ENCODE measurements around the gene SECISBP2L. TPM values are rescaled to one million over a fixed set of nuclear protein-coding genes. Genes with fewer than 3 reads are reported as not detected.

Gene SECISBP2L
- polyA plus RNA-seq, 1 donor (not counting 4 experiments of a cell fraction or from before 2014, with no cell fraction given), result 15.4 TPM

GRCh38 chr15:49094923-49095322, 48.7 kb upstream of the SECISBP2L start:
- Histone ChIP-seq H4K20me1 (ENCODE audit: control insufficient read depth, extremely low read depth, insufficient read depth, low read length) (no peaks in the 10 kb centered on the region), H3K27me3 (ENCODE audit: control insufficient read depth, extremely low read depth, insufficient read depth, low read length) (no peaks in the 10 kb centered on the region), H3K27ac (ENCODE audit: control insufficient read depth, insufficient read depth, low read length) (no peak overlapping the region), H3K79me2 (ENCODE audit: control insufficient read depth, insufficient read depth, low read length) (no peaks in the 10 kb centered on the region), H3K36me3 (ENCODE audit: control insufficient read depth in 2 of 2, extremely low read depth in 1 of 2, insufficient read depth in 2 of 2, low read length in 2 of 2) (no peaks in the 10 kb centered on the region), H3K9me3 (ENCODE audit: control insufficient read depth, low read depth, low read length) (no peaks in the 10 kb centered on the region), H3K4me1 (ENCODE audit: control insufficient read depth, extremely low read depth, insufficient read depth, low read length) (no peaks in the 10 kb centered on the region), H3K9ac (ENCODE audit: control insufficient read depth, extremely low read depth, insufficient read depth, low read length) (no peak overlapping the region), H2AFZ (ENCODE audit: control insufficient read depth, low read length) (no peak overlapping the region), H3K9me1 (ENCODE audit: control insufficient read depth, extremely low read depth, insufficient read depth, low read length) (no peaks in the 10 kb centered on the region), H3K4me2 (ENCODE audit: control insufficient read depth, extremely low read depth, insufficient read depth, low read depth, low read length) (no peak overlapping the region), H3K4me3 (ENCODE audit: control insufficient read depth in 2 of 3, extremely low read depth in 1 of 3, insufficient read depth in 2 of 3, low read depth in 1 of 3, low read length in 3 of 3) (no peak overlapping the region)
- no peak for FAIRE-seq
- dilution Hi-C loops (cut with MboI; ENCODE audit: extremely low pct_ligation_motif_present, low sequenced_read_pairs), result no loop called here
- TF ChIP-seq CTCF (optimal IDR thresholded peaks at IDR 0.05 in 1 of 3, IDR thresholded peaks at IDR 0.05 in 1 of 3, conservative IDR thresholded peaks at IDR 0.05 in 1 of 3; ENCODE audit: extremely low read depth in 1 of 3, insufficient read depth in 2 of 3, low read length in 3 of 3) (no peak), EZH2 (IDR thresholded peaks at IDR 0.05; ENCODE audit: low read length) (no peak)
- DNase-seq (ENCODE audit: low read depth, low spot score), result no peak

GRCh38 chr15:49093252-49094105, 47.2 kb upstream of the SECISBP2L start:
- H3K36me3 ChIP-seq (ENCODE audit: control insufficient read depth in 2 of 2, extremely low read depth in 1 of 2, insufficient read depth in 2 of 2, low read length in 2 of 2), result no peaks in the 10 kb centered on the region
- H4K20me1 ChIP-seq (ENCODE audit: control insufficient read depth, extremely low read depth, insufficient read depth, low read length), result no peaks in the 10 kb centered on the region
- no peak overlapping the region for H3K4me3 ChIP-seq (ENCODE audit: control insufficient read depth in 2 of 3, extremely low read depth in 1 of 3, insufficient read depth in 2 of 3, low read depth in 1 of 3, low read length in 3 of 3)
- no peaks in the 10 kb centered on the region for H3K9me1 ChIP-seq (ENCODE audit: control insufficient read depth, extremely low read depth, insufficient read depth, low read length)
- no peak overlapping the region for H2AFZ ChIP-seq (ENCODE audit: control insufficient read depth, low read length)
- no peaks in the 10 kb centered on the region for H3K4me1 ChIP-seq (ENCODE audit: control insufficient read depth, extremely low read depth, insufficient read depth, low read length)
- no peaks in the 10 kb centered on the region for H3K79me2 ChIP-seq (ENCODE audit: control insufficient read depth, insufficient read depth, low read length)
- H3K9me3 ChIP-seq (ENCODE audit: control insufficient read depth, low read depth, low read length), result no peaks in the 10 kb centered on the region
- H3K9ac ChIP-seq (ENCODE audit: control insufficient read depth, extremely low read depth, insufficient read depth, low read length), result no peak overlapping the region
- no peaks in the 10 kb centered on the region for H3K27me3 ChIP-seq (ENCODE audit: control insufficient read depth, extremely low read depth, insufficient read depth, low read length)
- dilution Hi-C loops (cut with MboI; ENCODE audit: extremely low pct_ligation_motif_present, low sequenced_read_pairs), result no loop called here
- no peak for TF ChIP-seq CTCF (optimal IDR thresholded peaks at IDR 0.05 in 1 of 3, IDR thresholded peaks at IDR 0.05 in 1 of 3, conservative IDR thresholded peaks at IDR 0.05 in 1 of 3; ENCODE audit: extremely low read depth in 1 of 3, insufficient read depth in 2 of 3, low read length in 3 of 3)
- TF ChIP-seq EZH2 (IDR thresholded peaks at IDR 0.05; ENCODE audit: low read length), result no peak
- DNase-seq (ENCODE audit: low read depth, low spot score) (no peak), FAIRE-seq (no peak)
- H3K27ac ChIP-seq (ENCODE audit: control insufficient read depth, insufficient read depth, low read length), result no peak overlapping the region
- H3K4me2 ChIP-seq (ENCODE audit: control insufficient read depth, extremely low read depth, insufficient read depth, low read depth, low read length), result no peak overlapping the region

Measured in keratinocyte (primary cell).